DMS 273 treated with DMSO at 0.1 percent for 48 hours (cell line): ENCODE data around the gene CTIF.

Source experiments
- DNase-seq: peaks from one replicate; lab custom pipeline; 2025; lab: John Stamatoyannopoulos, UW

CTIF gene

DNA sequence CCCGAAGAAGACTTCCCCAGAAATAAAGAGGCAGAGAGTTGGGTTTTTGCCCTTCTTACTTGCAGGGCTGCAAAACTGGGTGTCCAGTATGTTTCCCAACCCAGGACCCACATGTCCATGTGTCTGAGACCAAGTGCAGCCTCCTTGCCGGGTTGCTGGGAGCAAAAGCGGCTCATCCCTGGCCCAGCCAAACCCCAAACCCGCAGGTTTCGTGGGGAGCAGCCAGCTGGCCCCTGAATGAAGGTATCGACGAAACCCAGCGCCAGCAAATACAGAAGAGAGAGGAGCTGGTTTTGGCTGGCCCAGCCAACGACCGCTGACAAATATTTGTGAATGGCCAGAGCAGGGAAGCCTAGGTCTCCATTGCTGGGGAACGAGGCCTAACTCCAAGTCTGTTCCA, 214.9 kb downstream of the CTIF start:
- DNase-seq = no peak

DNA sequence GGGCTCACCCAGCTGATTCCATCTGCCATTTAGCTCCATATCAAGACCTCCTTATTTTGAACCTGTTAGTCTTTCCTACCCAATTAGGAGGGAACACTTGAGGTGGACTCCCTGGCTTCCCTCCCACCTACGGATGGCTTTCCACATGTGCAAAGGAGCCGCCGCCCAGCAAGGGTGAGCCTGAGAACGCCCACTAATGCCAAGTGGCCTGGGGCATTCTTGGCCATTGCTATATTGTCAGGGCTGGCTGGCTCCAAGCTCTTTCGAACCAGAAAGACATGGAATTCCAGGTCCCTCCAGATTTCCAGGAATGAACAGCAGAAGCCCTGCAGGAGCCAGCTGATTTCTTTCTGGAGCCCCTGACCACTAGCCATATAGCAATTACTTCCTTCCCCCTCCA, 215.7 kb downstream of the CTIF start:
- no peak for DNase-seq

GRCh38 chr18:48754993-48755473, 216.2 kb downstream of the CTIF start:
- DNase-seq = no peak

GRCh38 chr18:48756511-48757226, 217.8 kb downstream of the CTIF start:
- DNase-seq = no peak

DNA sequence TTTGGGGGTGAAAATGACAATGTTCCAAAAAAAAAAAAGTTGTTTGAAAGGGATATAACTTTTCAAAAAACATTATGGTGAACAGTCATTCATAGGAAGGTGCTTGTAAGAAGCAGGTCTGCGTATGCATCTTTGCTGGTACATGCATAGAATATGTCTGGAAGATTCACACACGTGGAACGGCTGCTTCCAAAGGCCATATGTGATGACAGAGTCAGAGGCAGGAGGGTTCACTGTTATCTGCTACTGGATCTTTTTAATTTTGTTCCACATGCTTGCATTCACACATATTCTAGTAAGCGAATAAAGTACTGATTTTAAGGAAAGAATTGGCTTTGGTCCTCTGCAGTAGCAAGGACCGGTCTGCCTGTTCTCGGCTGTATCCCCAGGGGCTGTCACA, 218.5 kb downstream of the CTIF start:
- DNase-seq = no peak

DNA sequence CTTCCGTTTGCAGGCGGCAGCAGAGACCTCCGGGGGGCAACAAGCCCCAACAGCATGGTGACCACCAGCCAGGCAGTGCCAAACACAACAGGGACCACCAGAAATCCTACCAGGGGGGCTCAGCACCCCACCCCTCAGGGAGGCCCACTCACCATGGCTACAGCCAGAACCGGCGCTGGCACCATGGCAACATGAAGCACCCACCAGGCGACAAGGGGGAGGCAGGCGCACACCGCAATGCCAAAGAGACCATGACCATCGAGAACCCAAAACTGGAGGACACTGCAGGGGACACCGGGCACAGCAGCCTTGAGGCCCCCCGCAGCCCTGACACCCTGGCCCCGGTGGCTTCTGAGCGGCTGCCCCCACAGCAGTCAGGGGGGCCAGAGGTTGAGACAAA, 219.1 kb downstream of the CTIF start:
- no peak for DNase-seq

DNA sequence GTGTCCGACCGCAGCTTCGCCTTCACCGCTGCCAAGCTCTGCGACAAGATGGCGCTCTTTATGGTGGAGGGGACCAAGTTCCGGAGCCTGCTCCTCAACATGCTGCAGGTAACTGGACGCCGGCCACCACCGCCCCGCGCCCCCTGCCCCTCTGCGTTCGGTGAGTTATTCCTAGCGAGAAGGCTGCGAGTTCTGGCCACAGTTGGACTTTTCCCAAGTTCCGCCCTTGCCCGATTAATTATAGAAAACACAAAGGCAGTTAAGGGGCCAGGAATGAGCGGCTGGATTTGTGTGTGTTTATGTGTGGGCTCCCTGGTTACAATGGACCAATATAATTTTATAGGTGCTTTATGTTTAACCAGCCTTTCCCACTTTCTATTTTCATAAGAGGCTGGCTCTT, 222.8 kb downstream of the CTIF start:
- DNase-seq = no peak

GRCh38 chr18:48762022-48762421, 223.2 kb downstream of the CTIF start:
- no peak for DNase-seq

GRCh38 chr18:48762836-48763718, 224.2 kb downstream of the CTIF start:
- DNase-seq = no peak

DNA sequence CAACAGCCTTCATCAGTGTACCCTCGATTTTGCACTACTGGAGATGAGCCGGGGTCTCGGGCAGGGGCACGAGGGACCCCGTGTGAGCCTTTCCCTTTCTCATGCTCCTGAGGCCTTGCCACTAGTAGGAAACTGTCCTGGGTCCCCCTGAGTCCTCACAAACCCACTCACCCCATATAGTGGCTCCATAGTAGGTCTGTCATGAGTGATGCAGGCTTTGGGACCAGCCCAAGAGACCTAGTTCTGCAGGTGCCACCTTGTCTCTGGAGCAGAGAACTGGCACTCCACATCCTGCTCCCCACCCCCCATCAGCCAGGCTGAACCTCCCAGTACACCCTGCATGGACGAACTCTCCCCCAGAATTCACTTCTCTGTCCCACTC, 224.9 kb downstream of the CTIF start:
- no peak for DNase-seq

DNA sequence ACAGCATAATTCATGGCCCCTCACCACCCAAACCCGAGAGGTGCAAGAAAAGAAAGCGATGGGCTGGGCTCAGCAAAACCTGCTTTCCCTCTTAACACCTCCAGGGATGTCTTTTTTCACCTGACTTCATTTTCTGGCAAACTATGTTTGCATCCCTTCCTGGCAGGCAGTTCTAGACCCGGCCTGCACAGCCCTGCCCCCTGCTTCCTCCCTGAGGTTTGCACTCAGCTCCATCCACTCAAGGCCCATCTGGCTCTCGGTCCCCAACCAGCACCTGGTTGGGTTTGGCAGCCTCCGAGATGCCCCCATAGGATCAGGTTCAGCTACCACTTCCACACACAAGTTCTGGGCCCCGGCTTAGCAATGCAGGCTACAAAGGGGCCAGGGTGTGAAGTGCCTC, 226.2 kb downstream of the CTIF start:
- no peak for DNase-seq

DNA sequence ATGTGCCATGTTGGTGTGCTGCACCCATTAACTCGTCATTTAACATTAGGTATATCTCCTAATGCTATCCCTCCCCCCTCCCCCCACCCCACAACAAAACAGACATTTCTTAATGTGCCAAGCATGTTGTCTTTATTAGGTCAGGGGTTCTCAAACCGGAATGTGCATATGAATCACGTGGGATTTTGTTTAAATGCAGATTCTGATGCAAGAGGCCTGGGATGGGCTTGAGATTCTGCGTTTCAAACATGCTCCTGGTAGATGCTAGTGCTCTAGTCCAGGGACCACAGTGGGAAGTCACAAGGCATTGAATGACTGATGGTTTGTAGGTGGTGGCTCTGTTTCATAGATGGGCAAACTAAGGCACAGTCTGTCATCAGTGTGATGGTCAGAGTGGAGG, 227.2 kb downstream of the CTIF start:
- DNase-seq = no peak

GRCh38 chr18:48766487-48766886, 227.7 kb downstream of the CTIF start:
- no peak for DNase-seq

DNA sequence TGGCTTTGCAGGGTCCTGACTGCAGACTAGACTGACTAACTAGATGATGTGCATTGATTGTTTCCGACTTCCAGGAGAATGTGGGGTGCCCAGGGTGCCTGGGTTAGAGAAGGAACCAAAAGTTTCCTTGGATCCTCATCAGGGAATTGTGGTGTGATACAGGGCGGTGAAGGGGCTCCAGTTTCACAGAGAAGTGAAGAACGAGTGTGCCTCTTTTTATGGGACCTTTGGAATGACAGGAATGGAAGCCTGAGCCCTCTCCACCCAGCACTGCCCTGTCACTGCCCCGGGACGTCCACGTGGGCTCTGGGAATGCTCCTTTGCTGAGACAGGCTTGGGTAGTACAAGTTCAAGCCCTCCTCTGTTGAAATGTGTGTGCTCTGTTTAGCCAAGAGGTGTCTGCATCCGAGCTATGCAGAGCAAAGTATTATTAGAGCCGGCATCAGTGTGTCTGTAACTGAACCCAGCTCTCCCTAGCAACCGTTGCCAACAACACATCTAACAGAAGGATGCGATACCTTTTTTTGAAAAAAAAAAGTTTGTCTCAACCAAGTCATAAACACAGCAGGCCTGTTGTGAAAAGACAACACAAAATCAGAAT, 228.4 kb downstream of the CTIF start:
- no peak for DNase-seq

DNA sequence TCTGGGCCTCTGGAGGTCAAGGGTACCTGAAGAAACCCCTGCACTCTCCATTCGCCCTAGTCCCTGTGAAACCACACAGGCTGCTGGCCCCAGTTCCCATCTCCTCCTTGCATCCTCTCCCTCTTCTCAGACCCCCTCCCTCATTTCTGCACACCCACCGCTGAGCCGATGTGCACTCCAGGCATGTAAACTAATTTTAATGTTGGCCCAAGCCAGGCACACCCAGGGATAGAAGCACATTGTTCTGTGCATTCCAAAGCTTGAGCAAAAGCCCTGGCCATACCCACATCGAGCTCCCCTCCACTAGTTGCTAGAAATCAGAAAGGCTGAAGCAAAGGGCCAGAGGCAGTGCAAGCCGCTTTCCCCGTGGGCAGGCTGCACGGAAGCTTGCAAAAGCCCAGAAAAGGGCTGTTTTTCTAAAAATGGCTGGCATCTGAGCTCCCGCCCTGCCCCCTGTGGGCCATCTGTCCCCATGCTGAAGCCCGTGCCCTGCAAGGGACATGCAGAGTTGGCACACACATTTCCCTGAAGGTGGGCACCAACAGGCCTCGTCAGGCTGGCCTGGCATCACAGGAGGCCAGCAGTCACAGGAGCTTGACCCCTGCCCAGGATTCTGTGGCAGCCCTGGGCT, 230.3 kb downstream of the CTIF start:
- no peak for DNase-seq

DNA sequence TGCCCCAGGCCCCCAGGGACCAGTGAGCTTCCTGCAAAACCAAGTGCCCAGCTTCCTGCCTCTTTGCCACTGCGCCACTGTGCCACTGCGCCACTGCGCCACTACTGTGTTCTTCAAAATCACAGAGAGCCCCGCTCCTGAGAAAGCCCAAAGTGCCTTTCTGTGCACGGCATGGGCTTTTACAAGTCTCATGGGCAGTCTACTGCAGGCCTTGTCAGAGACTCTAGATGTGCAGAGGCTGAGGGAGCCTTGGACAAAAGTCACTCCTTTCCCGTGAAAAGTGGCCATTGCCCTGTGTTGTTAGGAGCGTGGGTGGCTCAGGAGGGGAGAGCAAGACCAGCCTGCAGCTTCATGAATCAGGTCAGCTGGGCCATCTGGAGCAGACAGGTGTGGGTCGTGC, 231.4 kb downstream of the CTIF start:
- no peak for DNase-seq

- DNase-seq = no peak
These were observed 233.0 kb downstream of the CTIF start for GRCh38 chr18:48771641-48772375.

DNA sequence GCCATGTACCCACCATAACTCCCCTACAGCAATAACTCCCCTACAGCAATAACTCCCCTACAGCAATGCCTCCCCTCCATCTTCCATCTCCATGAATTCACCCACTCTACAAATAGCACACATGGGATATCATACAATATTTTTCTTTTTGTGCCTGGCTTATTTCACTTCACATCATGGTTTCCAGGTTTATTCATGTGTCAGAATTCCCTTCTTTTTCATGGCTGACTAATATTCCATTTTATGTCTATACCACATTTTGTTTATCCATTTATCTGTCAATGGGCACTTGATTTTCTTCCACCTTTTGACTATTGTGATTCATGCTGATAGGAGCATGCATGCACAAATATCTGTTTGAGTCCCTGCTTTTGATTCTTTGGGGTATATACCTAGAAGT, 233.6 kb downstream of the CTIF start:
- DNase-seq = no peak

DNA sequence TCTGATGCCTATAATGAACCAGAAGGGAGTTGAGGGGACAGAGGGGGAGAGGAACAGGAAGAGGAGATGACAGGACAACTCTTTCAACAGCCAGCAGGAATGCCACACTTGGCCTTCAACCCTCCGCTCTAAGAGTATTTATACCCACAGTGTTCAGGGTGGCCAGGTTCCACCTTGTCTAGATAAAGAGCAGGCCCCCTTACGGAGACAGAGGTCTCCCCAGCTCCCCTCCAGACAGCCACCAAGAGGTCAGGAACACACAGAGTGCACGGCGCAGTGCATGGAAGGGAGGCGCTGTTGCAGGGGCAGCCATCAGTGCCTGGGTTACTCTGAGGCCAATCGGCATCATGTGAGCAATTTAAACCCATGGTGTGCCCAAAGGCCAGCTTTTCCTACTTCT, 235.0 kb downstream of the CTIF start:
- no peak for DNase-seq

DNA sequence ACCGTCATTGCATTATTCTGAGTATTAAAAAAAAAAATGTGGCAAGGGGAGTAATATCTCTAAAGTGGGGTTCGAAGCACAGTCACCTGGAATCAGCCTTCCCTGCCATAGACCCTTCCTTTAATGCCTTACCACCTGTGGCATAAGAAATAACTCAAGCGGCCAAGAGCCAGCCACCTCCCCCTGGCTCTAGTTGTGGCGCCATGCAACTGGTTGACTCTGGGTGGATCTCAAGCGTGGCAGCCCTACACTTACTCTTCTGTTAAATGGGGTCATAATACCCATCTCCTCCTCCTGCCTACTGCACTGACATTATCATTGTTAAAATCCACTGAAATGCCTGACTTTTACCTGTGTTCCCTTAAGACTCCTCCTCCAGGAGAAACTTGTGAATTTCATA, 236.1 kb downstream of the CTIF start:
- no peak for DNase-seq

DNA sequence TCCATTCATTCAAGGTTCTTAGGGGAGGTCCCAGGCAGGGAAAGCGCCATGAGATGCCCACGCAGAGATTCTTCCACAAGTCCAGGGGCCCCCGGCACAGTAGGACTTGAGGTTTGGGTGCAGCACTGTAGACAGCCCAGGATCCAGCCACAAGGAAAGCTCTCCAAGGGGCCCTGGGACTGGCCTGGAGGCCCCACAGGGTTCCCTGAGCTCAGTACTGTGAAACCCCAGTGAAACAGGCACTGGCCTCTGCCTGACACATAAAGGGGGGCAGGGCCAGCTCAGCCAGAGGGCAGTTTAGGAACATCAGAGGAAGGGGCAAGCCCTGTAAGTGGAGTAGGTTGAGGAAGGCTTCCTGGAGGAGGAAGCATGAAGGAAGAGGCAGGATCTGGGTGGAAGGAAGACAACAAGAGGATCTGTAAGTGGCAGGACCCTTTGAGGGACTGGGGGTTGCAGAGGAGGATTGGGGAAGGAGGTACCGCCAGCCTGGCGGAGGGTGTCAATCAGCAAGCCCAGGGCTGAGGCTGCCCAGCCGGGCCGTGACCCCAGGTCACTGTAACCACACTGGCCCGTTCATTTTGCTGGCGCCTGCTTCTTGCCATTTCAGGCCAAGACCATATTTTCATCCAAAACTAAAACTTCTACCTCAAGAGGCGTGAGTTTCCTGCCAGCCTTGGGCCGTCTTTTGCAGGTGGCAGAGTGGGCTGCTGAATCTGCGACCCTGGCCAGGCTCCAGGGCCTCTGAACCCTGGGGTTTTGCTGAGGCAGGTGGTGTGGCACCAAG, 236.7 kb downstream of the CTIF start:
- DNase-seq = no peak
